K562 (cell line): ENCODE results near the gene EGFL7. TPM values are rescaled to one million over a fixed set of nuclear protein-coding genes. Genes with fewer than 3 reads are reported as not detected.

Experiments used
- polyA plus RNA-seq, 8 experiments: library from polyadenylated mRNA; depleted of rRNA in 4 of 8; stranded (reverse) in 5 of 8; unstranded in 3 of 8; fragments of >200 nt; fragmentation: Nextera tagmentation in 2 of 8; fragmentation: Illumina TruSeq in 1 of 8; extraction: Ambion mirVana in 2 of 8; extraction: Trizol in 1 of 8; gene quantifications; 2 replicates each; pipeline versions ENCODE4 v1.2.1 to v1.2.3, GENCODE V29; 2011 to 2014; ENCODE audit warnings: inconsistent platforms in 1 of 8, missing spikeins in 1 of 8
- total RNA-seq, 7 experiments: library from RNA; depleted of rRNA in 6 of 7; stranded (reverse); fragments of >200 nt in 6 of 7; fragmentation: Illumina TruSeq in 2 of 7; extraction: Trizol in 2 of 7; gene quantifications; 2 replicates each; pipeline versions ENCODE4 v1.2.1 to v1.2.3, GENCODE V29; 2011 to 2021; ENCODE audit warnings: low replicate concordance in 1 of 7
- TF ChIP-seq, protein P1 (sequence below): fragments of 450-650 bp; IDR thresholded peaks from 2 replicates; pipeline ENCODE4 v1.6.1; 2016; ENCODE audit warnings: mild to moderate bottlenecking, moderate library complexity

Gene EGFL7
- total and polyA plus RNA-seq, 9 of the 15 experiments (the other 6 are each of a cell fraction or from before 2014, with no cell fraction given), result 1.5 to 286 (median 55.5) TPM

GRCh38 chr9:136617746-136618579 lies 44.8 kb upstream of the EGFL7 start (continued):
- TF ChIP-seq, protein P1, sequence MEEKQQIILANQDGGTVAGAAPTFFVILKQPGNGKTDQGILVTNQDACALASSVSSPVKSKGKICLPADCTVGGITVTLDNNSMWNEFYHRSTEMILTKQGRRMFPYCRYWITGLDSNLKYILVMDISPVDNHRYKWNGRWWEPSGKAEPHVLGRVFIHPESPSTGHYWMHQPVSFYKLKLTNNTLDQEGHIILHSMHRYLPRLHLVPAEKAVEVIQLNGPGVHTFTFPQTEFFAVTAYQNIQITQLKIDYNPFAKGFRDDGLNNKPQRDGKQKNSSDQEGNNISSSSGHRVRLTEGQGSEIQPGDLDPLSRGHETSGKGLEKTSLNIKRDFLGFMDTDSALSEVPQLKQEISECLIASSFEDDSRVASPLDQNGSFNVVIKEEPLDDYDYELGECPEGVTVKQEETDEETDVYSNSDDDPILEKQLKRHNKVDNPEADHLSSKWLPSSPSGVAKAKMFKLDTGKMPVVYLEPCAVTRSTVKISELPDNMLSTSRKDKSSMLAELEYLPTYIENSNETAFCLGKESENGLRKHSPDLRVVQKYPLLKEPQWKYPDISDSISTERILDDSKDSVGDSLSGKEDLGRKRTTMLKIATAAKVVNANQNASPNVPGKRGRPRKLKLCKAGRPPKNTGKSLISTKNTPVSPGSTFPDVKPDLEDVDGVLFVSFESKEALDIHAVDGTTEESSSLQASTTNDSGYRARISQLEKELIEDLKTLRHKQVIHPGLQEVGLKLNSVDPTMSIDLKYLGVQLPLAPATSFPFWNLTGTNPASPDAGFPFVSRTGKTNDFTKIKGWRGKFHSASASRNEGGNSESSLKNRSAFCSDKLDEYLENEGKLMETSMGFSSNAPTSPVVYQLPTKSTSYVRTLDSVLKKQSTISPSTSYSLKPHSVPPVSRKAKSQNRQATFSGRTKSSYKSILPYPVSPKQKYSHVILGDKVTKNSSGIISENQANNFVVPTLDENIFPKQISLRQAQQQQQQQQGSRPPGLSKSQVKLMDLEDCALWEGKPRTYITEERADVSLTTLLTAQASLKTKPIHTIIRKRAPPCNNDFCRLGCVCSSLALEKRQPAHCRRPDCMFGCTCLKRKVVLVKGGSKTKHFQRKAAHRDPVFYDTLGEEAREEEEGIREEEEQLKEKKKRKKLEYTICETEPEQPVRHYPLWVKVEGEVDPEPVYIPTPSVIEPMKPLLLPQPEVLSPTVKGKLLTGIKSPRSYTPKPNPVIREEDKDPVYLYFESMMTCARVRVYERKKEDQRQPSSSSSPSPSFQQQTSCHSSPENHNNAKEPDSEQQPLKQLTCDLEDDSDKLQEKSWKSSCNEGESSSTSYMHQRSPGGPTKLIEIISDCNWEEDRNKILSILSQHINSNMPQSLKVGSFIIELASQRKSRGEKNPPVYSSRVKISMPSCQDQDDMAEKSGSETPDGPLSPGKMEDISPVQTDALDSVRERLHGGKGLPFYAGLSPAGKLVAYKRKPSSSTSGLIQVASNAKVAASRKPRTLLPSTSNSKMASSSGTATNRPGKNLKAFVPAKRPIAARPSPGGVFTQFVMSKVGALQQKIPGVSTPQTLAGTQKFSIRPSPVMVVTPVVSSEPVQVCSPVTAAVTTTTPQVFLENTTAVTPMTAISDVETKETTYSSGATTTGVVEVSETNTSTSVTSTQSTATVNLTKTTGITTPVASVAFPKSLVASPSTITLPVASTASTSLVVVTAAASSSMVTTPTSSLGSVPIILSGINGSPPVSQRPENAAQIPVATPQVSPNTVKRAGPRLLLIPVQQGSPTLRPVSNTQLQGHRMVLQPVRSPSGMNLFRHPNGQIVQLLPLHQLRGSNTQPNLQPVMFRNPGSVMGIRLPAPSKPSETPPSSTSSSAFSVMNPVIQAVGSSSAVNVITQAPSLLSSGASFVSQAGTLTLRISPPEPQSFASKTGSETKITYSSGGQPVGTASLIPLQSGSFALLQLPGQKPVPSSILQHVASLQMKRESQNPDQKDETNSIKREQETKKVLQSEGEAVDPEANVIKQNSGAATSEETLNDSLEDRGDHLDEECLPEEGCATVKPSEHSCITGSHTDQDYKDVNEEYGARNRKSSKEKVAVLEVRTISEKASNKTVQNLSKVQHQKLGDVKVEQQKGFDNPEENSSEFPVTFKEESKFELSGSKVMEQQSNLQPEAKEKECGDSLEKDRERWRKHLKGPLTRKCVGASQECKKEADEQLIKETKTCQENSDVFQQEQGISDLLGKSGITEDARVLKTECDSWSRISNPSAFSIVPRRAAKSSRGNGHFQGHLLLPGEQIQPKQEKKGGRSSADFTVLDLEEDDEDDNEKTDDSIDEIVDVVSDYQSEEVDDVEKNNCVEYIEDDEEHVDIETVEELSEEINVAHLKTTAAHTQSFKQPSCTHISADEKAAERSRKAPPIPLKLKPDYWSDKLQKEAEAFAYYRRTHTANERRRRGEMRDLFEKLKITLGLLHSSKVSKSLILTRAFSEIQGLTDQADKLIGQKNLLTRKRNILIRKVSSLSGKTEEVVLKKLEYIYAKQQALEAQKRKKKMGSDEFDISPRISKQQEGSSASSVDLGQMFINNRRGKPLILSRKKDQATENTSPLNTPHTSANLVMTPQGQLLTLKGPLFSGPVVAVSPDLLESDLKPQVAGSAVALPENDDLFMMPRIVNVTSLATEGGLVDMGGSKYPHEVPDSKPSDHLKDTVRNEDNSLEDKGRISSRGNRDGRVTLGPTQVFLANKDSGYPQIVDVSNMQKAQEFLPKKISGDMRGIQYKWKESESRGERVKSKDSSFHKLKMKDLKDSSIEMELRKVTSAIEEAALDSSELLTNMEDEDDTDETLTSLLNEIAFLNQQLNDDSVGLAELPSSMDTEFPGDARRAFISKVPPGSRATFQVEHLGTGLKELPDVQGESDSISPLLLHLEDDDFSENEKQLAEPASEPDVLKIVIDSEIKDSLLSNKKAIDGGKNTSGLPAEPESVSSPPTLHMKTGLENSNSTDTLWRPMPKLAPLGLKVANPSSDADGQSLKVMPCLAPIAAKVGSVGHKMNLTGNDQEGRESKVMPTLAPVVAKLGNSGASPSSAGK, result no peak
- TF ChIP-seq, all 486 proteins: peak for 2
